Occipital lobe (tissue), 2 donors: ENCODE results near the gene WNT16. TPM values are rescaled to one million over a fixed set of nuclear protein-coding genes. Genes with fewer than 3 reads are reported as not detected.
"Not testable (repeated sequence)": the region's sequence is repeated elsewhere in the genome, so short reads cannot be mapped to it uniquely, and the experiment has no call there.

Source experiments
- DNase-seq: peaks from one replicate; lab custom pipeline; 2025; lab: John Stamatoyannopoulos, UW
- total RNA-seq: library from RNA; depleted of rRNA; stranded (reverse); fragments of >200 nt; gene quantifications from one replicate; pipeline ENCODE4 v1.2.3, GENCODE V29; 2014

The WNT16 gene
- total RNA-seq, 1 donor from 2014 or later, result 1.2 TPM

DNA sequence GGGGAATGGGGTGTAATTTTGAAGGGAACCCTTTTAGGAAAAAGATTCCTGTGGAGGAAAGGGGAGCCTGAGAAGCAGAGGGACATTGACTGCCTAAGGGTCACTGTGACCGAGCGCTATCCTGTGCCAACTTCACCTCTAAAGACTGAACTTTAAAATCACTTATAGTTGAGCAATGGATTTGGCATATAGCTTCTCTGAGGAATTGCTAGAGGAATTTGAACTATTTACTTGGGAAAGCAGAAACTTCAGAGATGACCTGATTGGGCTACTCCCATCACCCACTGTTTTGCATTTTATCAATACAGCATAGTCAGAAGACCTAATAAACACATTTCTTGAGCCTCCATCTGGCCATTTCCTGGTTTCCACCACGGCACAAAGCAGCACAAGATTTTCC lies 23.7 kb upstream of the WNT16 start:
- DNase-seq, result no peak

DNA sequence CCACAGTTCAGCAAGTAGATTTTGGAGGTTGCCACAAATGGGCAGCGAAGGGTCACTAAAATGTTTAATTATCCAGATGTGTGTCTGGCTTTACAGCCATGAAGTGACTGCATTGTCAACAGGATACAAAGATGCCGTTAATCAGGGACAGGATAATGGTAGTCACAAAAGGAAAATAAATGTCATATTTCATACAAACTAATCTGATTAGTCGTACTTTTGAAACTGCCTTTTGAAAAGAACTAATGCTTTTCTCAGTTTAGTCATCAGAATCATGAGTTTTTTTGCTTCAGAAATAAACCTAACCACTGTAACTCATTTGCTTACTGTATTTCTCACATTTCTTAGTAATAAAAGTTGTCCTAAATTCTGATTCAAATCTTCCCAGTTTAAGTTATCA lies 22.2 kb upstream of the WNT16 start:
- DNase-seq, result no peak

DNA sequence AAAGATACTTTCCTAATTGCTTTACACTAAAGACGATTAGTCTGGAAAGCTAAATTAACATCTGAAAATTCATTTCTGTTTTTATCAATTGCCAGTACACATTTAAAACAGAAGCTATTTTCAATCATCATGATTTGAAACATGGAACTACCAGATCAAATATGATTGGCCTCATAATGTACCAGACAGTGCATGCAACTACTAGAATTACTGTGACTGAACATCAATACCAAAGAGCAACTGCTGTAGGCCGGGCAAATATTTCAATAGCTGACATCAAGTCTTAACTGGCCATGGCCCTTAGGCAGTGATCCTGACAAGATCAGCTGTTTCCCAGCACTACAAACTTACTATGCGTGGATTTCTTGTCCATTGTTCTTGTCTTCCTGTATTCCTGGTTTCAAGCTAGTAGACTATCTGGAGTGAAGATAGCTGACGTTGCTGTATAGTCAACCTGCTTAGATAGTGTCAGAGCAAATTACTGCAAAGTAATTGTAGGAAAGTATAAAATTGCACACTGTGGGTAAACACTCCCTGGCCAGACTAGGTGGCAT lies 21.7 kb upstream of the WNT16 start:
- no peak for DNase-seq

DNA sequence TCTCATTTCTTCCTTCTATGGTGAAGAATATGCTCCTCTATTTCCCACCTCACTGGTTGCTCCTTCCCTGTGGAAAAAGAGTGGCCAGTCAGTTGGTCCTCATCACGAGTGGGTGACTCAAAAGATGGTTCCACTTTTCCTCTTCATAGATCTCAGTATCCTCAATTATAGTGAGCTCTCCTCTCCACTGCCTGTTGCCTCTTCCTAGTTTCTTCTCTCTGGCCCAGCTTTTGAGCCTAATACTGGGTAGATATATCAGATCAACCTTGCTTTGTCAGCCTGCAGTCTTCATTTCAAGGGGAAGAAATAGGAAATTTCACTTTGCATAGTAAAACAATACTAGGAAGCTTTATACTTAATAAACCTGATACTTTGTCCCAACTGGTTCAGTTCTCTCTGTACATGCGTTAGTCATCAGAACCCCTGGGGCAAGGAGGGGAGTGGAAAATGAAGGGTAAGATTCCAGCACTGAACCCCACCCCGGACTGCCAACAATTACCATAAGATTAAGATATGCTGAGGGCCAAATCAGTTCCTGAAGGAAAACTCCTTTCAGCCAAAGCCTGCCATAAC lies 15.5 kb upstream of the WNT16 start:
- DNase-seq, result no peak

DNA sequence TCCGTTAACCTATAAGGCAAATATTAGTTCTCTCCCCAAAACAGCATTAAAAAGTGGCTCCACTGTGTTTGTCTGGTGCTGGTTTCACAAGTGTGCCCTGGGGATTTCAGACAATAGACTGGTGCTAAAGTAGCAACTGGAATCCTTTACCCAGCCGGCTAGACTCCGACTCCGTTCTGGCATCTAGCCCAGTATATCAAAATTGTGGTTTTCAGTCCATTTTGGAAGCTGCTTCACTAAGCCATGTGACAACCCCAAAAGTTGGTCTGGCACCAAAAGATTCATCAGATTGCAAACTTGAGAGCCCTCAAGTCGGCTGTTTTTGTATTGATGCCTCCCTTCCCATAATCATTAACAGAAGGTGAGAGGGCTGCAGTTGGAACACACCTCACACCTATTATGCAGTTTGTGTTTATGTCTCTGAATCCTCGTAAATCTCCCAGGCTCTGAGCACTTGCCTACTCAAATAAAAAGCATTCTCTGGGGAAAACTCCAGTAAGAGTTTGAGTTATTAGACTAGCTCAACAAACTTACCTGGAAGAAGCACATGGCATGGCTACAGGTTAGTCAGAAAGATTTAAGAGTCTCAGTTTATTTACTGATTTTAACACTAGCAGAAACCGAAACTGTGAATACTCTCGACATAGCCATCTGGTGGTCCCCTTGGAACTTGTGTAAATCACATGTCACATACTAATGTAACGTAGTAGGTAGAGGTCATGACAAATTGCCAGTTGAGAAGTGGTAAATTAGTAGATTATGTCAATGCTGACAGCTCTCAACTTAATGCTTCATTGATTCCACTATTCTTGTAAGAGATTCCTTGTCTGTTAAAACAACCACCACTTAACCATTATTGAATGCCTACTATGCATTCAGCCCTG lies 14.8 kb upstream of the WNT16 start:
- DNase-seq, result no peak

DNA sequence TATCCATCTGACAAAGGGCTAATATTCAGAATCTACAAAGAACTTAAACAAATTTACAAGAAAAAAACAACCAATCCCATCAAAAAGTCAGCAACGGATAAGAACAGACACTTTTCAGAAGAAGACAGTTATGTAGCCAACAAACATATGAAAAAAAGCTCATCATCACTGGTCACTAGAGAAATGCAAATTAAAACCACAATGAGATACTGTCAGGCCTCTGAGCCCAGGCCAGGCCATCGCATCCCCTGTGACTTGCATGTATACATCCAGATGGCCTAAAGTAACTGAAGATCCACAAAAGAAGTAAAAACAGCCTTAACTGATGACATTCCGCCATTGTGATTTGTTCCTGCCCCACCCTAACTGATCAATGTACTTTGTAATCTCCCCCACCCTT lies 13.6 kb upstream of the WNT16 start:
- not testable (repeated sequence) for DNase-seq

DNA sequence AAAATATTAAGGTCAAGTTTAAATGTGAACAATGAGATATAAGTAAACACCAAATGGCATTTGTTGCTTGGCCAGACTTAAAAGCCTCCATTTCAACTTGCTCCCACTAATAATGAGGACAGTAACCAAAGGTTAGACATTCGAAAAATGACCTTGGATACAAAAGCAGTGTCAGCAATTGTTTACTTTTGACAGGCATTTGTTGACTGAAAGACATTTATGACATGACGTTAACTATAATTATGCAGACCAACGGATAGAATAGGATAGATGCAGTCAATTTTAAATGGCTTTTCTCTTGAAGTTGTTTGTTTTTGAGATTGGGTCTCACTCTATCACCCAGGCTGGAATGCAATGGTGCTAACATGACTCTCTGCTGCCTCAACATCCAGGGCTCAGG lies 6.3 kb upstream of the WNT16 start:
- no peak for DNase-seq

DNA sequence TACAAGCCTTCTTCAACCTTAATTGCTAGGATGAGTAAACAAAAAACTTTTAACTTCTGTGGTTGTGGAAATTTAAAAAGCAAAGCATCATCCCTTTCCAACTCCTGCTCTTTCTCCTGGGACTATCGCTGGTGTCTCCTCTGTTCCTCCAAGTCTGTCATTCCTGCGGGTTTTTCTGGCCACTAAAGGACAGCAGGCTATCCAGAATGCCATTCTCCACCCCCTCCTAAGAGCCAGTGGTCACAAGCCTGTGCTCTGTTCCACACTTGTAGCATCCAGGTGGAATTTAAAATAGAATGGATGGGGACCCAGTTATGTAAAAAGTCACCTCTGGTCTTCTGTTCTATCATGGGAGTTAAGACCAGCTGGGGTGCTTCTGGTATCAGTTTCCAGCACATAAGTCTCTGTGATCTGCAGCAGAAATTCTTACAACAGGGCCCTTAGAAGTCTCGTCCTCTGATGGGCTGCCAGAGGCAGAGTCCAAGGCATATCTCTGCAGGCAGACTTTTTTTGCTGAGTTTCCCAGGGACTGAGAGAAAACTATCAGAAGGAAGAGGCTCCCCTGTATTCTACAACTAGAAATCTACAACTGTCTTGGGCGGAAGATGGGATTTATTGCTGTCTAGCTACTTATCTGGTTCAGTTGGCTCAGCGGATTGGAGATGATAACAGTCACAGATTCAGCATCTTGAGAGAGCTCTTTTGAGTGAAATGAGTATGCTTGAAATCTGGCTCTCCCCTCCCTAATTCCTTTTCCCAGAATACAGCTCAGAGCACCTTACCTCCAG lies 5.1 kb upstream of the WNT16 start:
- no peak for DNase-seq

DNA sequence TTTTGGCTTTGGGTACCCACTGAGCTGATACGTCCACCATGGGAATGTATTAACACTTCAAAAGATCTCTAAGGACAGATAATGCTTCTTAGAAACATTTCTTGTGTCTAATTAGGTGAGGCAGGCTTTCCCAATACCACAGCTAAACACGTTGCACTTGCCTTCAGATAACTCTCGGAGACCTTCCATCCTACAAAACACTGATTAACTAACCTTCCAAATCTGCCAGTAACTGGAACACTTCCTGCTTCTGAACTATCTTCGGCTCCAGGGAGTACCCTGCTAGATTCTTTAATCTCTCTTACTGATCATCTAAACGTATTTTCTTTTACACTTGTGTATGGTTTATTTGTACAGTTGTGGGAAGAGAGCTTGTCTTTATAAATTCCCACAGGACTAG lies 1.1 kb upstream of the WNT16 start:
- no peak for DNase-seq

DNA sequence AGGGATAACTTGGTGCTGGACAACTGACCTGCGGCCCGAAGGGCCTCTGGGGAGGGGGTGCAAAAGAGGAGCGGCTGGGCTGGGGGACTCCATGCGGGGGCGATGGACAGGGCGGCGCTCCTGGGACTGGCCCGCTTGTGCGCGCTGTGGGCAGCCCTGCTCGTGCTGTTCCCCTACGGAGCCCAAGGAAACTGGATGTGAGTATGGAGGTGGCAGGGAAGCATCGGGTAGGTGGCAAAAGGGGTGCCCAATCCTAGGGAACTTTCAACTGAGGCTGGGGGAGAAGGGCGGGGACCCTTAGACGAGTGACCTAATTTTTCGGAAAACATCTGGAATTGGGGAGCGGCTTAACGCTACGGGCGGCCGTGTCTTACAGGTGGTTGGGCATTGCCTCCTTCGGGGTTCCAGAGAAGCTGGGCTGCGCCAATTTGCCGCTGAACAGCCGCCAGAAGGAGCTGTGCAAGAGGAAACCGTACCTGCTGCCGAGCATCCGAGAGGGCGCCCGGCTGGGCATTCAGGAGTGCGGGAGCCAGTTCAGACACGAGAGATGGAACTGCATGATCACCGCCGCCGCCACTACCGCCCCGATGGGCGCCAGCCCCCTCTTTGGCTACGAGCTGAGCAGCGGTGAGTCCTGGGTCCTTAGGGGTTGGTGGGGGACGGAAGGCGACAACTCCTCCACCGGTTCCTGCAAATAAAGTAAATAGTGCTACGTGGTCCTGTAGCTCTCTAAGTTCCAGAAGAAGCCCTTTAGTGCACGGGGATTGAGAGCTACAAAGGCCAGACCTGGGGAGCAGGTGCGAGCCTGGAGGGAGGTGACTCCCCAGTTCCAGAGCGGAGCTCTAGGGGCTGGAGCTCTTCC lies 622 bp downstream of the WNT16 start:
- no peak for DNase-seq

DNA sequence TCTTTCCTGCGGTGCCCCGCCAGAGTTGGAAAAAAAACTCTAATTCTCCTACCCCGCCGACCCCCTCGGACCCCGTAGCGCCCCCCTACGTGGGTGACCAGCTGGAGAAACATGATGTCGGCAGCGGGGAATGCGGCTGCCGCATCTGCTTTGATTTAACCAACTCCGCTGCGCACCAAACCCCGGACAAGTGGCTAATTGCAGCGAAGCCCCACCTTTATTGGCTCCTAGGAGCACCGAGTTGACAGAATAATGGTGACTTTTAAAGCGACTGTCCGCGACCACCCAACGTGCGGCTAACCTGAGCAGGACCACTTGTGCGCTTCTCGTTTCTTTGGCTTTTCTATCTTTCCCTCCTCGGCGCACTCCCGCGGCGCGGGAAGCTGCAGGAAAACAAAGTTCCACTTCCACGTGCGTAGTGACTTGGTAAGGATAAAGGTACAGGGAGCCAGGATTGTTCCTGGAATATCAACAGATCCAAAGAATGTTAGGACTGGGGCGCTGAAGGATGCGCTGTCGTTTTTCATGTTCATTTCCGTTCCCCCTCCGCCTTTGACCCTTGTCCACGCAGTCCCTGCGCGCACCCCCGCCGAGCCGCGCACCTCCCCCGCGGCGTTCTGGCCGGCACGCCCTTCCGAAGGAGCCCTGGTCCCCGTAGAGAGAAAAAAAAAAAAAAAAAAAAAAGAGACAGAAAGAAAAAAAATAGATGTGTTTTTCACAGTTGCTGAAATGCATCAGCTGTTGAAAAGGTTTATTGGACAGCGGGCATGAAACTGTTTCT lies 1.4 kb downstream of the WNT16 start:
- DNase-seq, result no peak

DNA sequence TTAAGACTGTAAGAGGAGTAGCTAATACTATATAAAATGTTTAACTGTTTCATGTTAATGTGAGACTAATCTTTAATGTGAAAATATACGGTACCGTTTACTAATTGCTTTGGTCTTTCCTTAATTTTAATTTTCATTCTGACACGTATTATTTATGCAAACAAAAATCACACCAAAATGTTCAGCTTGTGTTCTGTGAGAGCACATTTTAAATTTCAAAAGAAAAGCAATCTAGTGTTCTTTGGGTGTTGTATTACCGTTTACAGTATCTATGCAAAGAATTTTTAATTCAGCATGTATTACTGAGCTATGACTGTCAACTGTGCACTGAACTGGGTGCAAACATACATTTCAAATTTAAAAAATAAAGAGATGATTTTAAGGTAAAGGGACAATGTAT lies 2.2 kb downstream of the WNT16 start:
- no peak for DNase-seq

DNA sequence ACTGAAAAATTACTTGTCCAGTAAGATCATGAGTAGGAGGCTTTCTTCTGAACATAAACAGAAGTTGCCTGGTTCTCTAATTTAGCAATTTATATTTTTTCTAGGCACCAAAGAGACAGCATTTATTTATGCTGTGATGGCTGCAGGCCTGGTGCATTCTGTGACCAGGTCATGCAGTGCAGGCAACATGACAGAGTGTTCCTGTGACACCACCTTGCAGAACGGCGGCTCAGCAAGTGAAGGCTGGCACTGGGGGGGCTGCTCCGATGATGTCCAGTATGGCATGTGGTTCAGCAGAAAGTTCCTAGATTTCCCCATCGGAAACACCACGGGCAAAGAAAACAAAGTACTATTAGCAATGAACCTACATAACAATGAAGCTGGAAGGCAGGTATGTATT lies 2.8 kb downstream of the WNT16 start:
- no peak for DNase-seq

DNA sequence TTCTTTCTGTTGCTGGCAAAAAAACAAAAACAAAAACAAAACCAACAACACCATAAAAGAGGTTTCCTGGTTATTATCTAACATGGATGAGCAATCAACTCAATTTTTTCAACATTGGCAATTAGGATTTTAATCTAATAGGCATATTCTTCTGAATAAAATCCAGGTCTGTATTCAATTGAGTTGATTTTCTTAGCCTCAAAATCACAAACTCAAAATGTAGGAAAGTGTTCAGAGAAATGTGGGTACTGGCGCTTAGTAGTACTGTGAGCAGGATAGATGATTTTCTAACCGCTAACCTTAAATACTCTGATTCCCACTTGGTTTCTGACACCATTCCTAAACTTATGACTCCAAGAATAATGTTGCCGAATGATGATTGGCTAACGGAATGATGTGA lies 5.6 kb downstream of the WNT16 start:
- DNase-seq, result no peak

DNA sequence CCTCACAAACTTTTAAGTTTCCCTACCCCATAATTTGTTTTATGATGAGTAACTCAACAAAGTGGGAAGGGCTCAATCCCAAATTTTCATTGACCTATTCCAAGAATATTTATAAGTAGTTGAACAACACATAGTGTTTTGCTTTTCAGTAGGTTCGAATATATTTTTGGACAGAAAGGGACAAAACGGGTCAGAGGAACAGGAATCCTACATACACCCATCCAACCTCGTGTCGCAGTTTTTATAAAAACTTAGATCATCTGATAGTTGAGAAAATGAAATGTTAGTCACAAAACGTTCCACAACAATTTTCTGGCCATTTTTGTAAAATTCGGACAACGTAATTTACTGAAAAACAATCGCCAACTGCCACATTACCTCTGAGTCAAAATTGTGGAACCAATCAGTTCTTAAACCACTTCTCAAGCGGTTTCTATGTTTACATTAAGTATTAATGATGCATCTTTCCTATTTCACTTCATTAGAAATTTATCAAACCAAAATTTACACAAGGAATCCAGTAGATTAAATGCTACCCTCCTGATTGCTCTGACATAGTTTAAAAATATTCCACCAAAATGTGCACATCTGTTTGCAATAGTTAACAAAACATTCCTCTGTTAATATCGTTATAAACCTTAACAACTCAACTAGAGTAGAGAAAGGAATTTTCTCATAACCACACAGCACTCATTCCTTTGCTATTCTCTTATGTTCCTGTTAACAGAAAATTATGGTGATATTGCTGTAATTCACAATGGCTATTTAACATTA lies 6.3 kb downstream of the WNT16 start:
- DNase-seq, result no peak

DNA sequence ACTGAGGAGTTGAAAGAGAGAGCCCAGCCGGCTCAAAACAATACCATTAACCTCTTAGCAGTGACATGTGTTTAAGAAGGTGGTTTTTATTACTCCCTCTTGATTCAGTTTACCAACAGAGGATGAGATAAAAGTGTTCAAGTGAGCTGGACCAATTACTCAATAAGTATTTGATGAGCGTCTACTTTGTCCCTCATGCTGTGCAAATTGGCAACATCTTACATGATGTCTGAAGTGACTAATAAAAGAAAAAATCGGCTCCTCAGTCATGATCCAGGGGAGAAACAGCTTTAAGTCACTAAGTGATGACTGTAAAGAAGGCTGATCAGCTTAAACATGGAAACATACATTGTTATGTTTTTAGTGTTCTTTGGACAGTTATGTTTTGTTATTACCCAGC lies 7.8 kb downstream of the WNT16 start:
- DNase-seq, result no peak

DNA sequence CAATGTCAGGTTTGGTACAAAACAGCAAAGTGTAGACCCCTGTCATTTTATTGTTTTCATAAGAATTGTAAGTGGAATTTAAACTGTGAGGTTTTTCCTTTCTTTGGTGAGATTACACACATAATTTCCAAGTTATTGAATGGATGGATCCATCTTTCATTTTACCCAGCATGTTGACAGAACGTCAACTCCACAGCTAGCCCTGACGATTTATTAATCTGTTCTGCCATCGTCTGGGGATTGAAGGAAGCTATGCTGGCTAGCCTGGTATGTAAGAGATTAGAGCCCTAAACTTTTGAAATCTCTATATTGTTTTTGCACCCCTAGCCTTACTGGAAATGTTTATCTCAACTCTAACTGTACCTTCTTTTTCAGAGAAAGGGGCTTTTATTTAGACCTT lies 8.6 kb downstream of the WNT16 start:
- no peak for DNase-seq

DNA sequence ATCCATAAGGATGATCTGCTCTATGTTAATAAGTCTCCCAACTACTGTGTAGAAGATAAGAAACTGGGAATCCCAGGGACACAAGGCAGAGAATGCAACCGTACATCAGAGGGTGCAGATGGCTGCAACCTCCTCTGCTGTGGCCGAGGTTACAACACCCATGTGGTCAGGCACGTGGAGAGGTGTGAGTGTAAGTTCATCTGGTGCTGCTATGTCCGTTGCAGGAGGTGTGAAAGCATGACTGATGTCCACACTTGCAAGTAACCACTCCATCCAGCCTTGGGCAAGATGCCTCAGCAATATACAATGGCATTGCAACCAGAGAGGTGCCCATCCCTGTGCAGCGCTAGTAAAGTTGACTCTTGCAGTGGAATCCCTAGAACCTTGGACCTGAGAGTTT lies 10.3 kb downstream of the WNT16 start:
- DNase-seq, result no peak

DNA sequence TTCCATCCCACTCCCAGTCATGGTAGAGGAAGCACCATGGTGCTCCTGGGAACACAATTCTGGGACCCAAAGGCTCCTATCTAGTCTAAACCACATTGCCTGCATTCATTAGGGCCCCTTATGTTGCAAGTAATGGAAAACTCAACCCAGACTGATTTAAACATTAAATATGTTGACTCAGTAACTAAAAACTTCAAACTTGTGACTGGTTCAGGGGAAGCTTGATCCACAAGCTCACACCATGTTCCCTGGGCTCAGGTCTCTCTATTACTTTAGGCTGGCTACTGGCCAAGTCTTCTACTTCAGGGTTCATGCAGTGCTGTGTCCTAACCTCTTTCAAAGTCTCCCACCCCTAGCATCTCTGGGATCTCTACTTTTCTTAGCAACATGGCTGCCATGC lies 13.1 kb downstream of the WNT16 start:
- DNase-seq, result no peak

DNA sequence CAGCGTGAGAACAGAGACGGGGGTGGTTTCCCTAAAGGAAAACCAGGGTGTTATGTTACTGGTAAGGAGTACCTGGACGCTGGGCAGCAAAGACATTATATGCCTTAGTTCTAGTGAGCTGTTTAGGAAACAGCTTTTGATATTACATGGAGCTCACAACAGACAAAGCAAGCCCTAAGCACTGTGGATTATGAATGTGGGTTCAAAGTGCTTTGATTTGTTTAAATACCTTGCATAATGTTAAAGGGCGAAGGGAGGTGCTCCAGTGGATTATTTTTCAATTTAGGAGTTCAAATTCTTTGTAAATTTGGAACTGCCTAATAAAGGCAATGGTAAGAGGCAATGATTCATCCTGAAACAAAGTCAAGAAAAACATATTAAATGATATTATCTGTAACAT lies 13.8 kb downstream of the WNT16 start:
- DNase-seq, result no peak
